HEK293T (cell line): Measurements from ENCODE around the gene TMEM42.
"Not testable (repeated sequence)": the region's sequence is repeated elsewhere in the genome, so short reads cannot be mapped to it uniquely, and the experiment has no call there.

ENCODE experiments used
- CTCF ChIA-PET: fragments of 350-600 bp; formaldehyde crosslinking; extraction: SDS; loops from one replicate; lab custom pipeline; 2021; ENCODE audit warnings: antibody characterized with exemption, inconsistent platforms; lab: Yijun Ruan, JAX
- POLR2A ChIA-PET: fragments of 350-600 bp; formaldehyde crosslinking; extraction: SDS; loops from one replicate; lab custom pipeline; 2020; ENCODE audit warnings: antibody characterized with exemption, inconsistent platforms; lab: Yijun Ruan, JAX
- DNase-seq: peaks from one replicate; pipeline ENCODE4 v3.0.0; 2012; ENCODE audit warnings: mixed read lengths; ENCODE audit errors: extremely low spot score
- ARNT ChIP-seq: fragments of 450-650 bp; IDR thresholded peaks from 2 replicates; pipeline ENCODE4 v1.6.1; 2017; ENCODE audit warnings: mild to moderate bottlenecking
- BHLHE40 ChIP-seq: fragments of 450-650 bp; IDR thresholded peaks from 2 replicates; pipeline ENCODE4 v1.6.1; 2016; ENCODE audit warnings: mild to moderate bottlenecking, moderate library complexity, borderline replicate concordance
- CTBP1 ChIP-seq: fragments of 450-650 bp; IDR thresholded peaks from 2 replicates; pipeline ENCODE4 v1.6.1; 2016; ENCODE audit warnings: borderline replicate concordance
- ELF4 ChIP-seq: fragments of 450-650 bp; IDR thresholded peaks from 2 replicates; pipeline ENCODE4 v1.6.1; 2017; ENCODE audit warnings: antibody characterized with exemption
- FOXA1 ChIP-seq: fragments of 450-650 bp; IDR thresholded peaks from 2 replicates; pipeline ENCODE4 v1.6.1; 2016; ENCODE audit warnings: mild to moderate bottlenecking
- FOXK2 ChIP-seq: fragments of 450-650 bp; IDR thresholded peaks from 2 replicates; pipeline ENCODE4 v1.6.1; 2016; ENCODE audit warnings: mild to moderate bottlenecking
- FOXM1 ChIP-seq: fragments of 450-650 bp; IDR thresholded peaks from 2 replicates; pipeline ENCODE4 v1.6.1; 2017; ENCODE audit warnings: mild to moderate bottlenecking, borderline replicate concordance
- HDGF ChIP-seq: fragments of 450-650 bp; IDR thresholded peaks from 2 replicates; pipeline ENCODE4 v1.6.1; 2017; ENCODE audit warnings: antibody characterized with exemption, borderline replicate concordance
- L3MBTL2 ChIP-seq: fragments of 450-650 bp; conservative IDR thresholded peaks from 2 replicates; pipeline ENCODE4 v1.6.1; 2016; ENCODE audit warnings: mild to moderate bottlenecking
- LEF1 ChIP-seq: fragments of 450-650 bp; IDR thresholded peaks from 2 replicates; pipeline ENCODE4 v1.6.1; 2017; ENCODE audit warnings: mild to moderate bottlenecking, borderline replicate concordance
- NFRKB ChIP-seq: fragments of 450-650 bp; IDR thresholded peaks from 2 replicates; pipeline ENCODE4 v1.6.1; 2016; ENCODE audit warnings: mild to moderate bottlenecking, moderate library complexity
- PKNOX1 ChIP-seq: fragments of 450-650 bp; IDR thresholded peaks from 2 replicates; pipeline ENCODE4 v1.6.1; 2016
- SP1 ChIP-seq: fragments of 450-650 bp; IDR thresholded peaks from 2 replicates; pipeline ENCODE4 v1.6.1; 2017
- SUZ12 ChIP-seq: fragments of 450-650 bp; IDR thresholded peaks from 2 replicates; pipeline ENCODE4 v1.6.1; 2016; ENCODE audit warnings: mild to moderate bottlenecking
- TARDBP ChIP-seq: fragments of 450-650 bp; IDR thresholded peaks from 2 replicates; pipeline ENCODE4 v1.6.1; 2016
- ZNF384 ChIP-seq: fragments of 450-650 bp; IDR thresholded peaks from 2 replicates; pipeline ENCODE4 v1.6.1; 2016

The TMEM42 gene

GRCh38 chr3:44832032-44832431, 29.7 kb upstream of the TMEM42 start:
- ChIA-PET CTCF (no interaction called here), POLR2A (no interaction called here)
- no peak for DNase-seq
- TF ChIP-seq SP1 = no peak

GRCh38 chr3:44832965-44833364, 28.7 kb upstream of the TMEM42 start:
- POLR2A ChIA-PET = no interaction called here
- TF ChIP-seq TARDBP = no peak
- no peak for DNase-seq
- CTCF ChIA-PET = interaction anchor here (0.7 kb wide), 1 partner anchor 29 kb away, joined by 8 read pairs; the partner anchor contains the start of gene TMEM42

- no peak for TF ChIP-seq NFRKB
- TF ChIP-seq FOXA1 = no peak
- no peak for TF ChIP-seq FOXM1
- no peak for TF ChIP-seq CTBP1
- no peak for TF ChIP-seq SUZ12
- no peak for TF ChIP-seq TARDBP
- TF ChIP-seq BHLHE40 = no peak
- no peak for TF ChIP-seq L3MBTL2
- no peak for TF ChIP-seq PKNOX1
- TF ChIP-seq SP1 = no peak
- no peak for TF ChIP-seq HDGF
- TF ChIP-seq LEF1 = no peak
- TF ChIP-seq ZNF384 = no peak
- TF ChIP-seq ELF4 = no peak
- DNase-seq = no peak
- ChIA-PET CTCF (interaction anchor here (0.7 kb wide), 1 partner anchor 28 kb away, joined by 8 read pairs; the partner anchor contains the start of gene TMEM42), POLR2A (no interaction called here)
Observed at GRCh38 chr3:44833394-44833793, 28.3 kb upstream of the TMEM42 start.

- no peak for DNase-seq
- ChIA-PET POLR2A (no interaction called here), CTCF (no interaction called here)
- TF ChIP-seq LEF1 (no peak), FOXK2 (no peak), NFRKB (no peak), FOXA1 (no peak), FOXM1 (no peak), BHLHE40 (no peak), ZNF384 (no peak), SP1 (no peak), SUZ12 (no peak)
Observed at GRCh38 chr3:44835684-44836083, 26.0 kb upstream of the TMEM42 start.

- TF ChIP-seq L3MBTL2 (no peak), SP1 (no peak), PKNOX1 (no peak), FOXM1 (no peak), ARNT (no peak), FOXA1 (no peak), HDGF (no peak), SUZ12 (no peak), NFRKB (no peak)
- CTCF ChIA-PET = no interaction called here
- POLR2A ChIA-PET = no interaction called here
- no peak for DNase-seq
Observed at GRCh38 chr3:44842376-44842775, 19.3 kb upstream of the TMEM42 start.

GRCh38 chr3:44845528-44846520, 15.9 kb upstream of the TMEM42 start:
- TF ChIP-seq SP1 (no peak), NFRKB (no peak), FOXA1 (no peak), ELF4 (no peak), CTBP1 (no peak), FOXK2 (no peak), TARDBP (no peak), FOXM1 (no peak), L3MBTL2 (no peak), BHLHE40 (no peak)
- no peak for DNase-seq
- CTCF ChIA-PET = no interaction called here
- POLR2A ChIA-PET = no interaction called here

GRCh38 chr3:44848634-44849033, 13.1 kb upstream of the TMEM42 start:
- POLR2A ChIA-PET = interaction anchor here (0.7 kb wide), 1 partner anchor 11 kb away, joined by 3 read pairs; no protein-coding TSS in a partner anchor
- no peak for DNase-seq
- TF ChIP-seq LEF1 = no peak
- no peak for TF ChIP-seq BHLHE40
- TF ChIP-seq L3MBTL2 = no peak
- no peak for TF ChIP-seq ZNF384
- TF ChIP-seq ELF4 = no peak
- no peak for TF ChIP-seq FOXA1
- TF ChIP-seq FOXK2 = no peak
- TF ChIP-seq NFRKB = no peak
- no peak for TF ChIP-seq FOXM1
- TF ChIP-seq HDGF = no peak
- CTCF ChIA-PET = no interaction called here

- CTCF ChIA-PET, POLR2A ChIA-PET, DNase-seq: not testable (repeated sequence)
Observed at GRCh38 chr3:44856663-44857062, 5.0 kb upstream of the TMEM42 start.
